ENCODE measurements around the gene SLC22A2. TPM values are rescaled to one million over a fixed set of nuclear protein-coding genes. Genes with fewer than 3 reads are reported as not detected.
"Not testable (repeated sequence)": the region's sequence is repeated elsewhere in the genome, so short reads cannot be mapped to it uniquely, and the experiment has no call there.

The SLC22A2 gene
- total and polyA plus RNA-seq, 2 experiments from 2014 or later: 0.94 to 1.1 TPM

- Histone ChIP-seq H3K4me1 (ENCODE audit: insufficient read depth) (peaks cover 4% of the 10 kb centered on the region; the same call in 1 of the 2 replicates), H4K20me1 (replicated peaks; ENCODE audit: insufficient read depth) (no peaks in the 10 kb centered on the region), H3K79me2 (replicated peaks; ENCODE audit: insufficient read depth) (no peaks in the 10 kb centered on the region), H3K9me2 (ENCODE audit: insufficient read depth) (no peaks in the 10 kb centered on the region), H3K27ac (ENCODE audit: low read depth) (no peak overlapping the region), H2AFZ (no peak overlapping the region), H3K4me3 (no peak overlapping the region), H3K36me3 (ENCODE audit: insufficient read depth) (no peaks in the 10 kb centered on the region), H3F3A (replicated peaks; ENCODE audit: low read depth) (no peaks in the 10 kb centered on the region), H3K4me2 (no peak overlapping the region), H3K27me3 (ENCODE audit: insufficient read depth) (no peaks in the 10 kb centered on the region)
- peaks cover 3% of the 10 kb centered on the region for H3K27me3 Mint-ChIP-seq (ENCODE audit: insufficient read depth, low read depth, poor library complexity)
- peaks cover 22% of the 10 kb centered on the region for H3K9me3 Mint-ChIP-seq
- H3K36me3 Mint-ChIP-seq (ENCODE audit: low read depth): peaks cover 19% of the 10 kb centered on the region; the same call in 2 of the 3 replicates
- no peak overlapping the region for H3K4me3 Mint-ChIP-seq
- ATAC-seq (no peak), DNase-seq (ENCODE audit: low spot score) (no peak)
- no peak overlapping the region for H3K27ac Mint-ChIP-seq
- no peak for TF ChIP-seq STAT1 (IDR thresholded peaks at IDR 0.05; ENCODE audit: unreplicated experiment)
- TF ChIP-seq EZH2phosphoT487 (IDR thresholded peaks at IDR 0.05; ENCODE audit: unreplicated experiment): no peak
- no peak for TF ChIP-seq ZNF462 (CRISPR knock-in tag; IDR thresholded peaks at IDR 0.05)
- TF ChIP-seq JUNB (IDR thresholded peaks at IDR 0.05; ENCODE audit: unreplicated experiment): no peak
- TF ChIP-seq REST (IDR thresholded peaks at IDR 0.05; ENCODE audit: unreplicated experiment): no peak
- peaks cover 18% of the 10 kb centered on the region for H3K4me1 Mint-ChIP-seq
These were observed 45.2 kb upstream of the SLC22A2 start for GRCh38 chr6:160303806-160304205.

- H3K9me2 ChIP-seq (ENCODE audit: insufficient read depth); DNase-seq (ENCODE audit: low spot score); H3K27ac ChIP-seq (ENCODE audit: low read depth); H3K4me1 ChIP-seq (ENCODE audit: insufficient read depth); H2AFZ ChIP-seq; H3F3A ChIP-seq (replicated peaks; ENCODE audit: low read depth); H3K4me3 Mint-ChIP-seq; H3K79me2 ChIP-seq (replicated peaks; ENCODE audit: insufficient read depth); H3K4me3 ChIP-seq; ATAC-seq; H3K36me3 ChIP-seq (ENCODE audit: insufficient read depth); H3K4me2 ChIP-seq; H3K27me3 Mint-ChIP-seq (ENCODE audit: insufficient read depth, low read depth, poor library complexity); H3K27me3 ChIP-seq (ENCODE audit: insufficient read depth); H4K20me1 ChIP-seq (replicated peaks; ENCODE audit: insufficient read depth); H3K27ac Mint-ChIP-seq: not testable (repeated sequence)
- peaks cover 19% of the 10 kb centered on the region; the same call in 2 of the 3 replicates for H3K36me3 Mint-ChIP-seq (ENCODE audit: low read depth)
- peaks cover 18% of the 10 kb centered on the region for H3K4me1 Mint-ChIP-seq
- peaks cover 22% of the 10 kb centered on the region for H3K9me3 Mint-ChIP-seq
These were observed 43.9 kb upstream of the SLC22A2 start for GRCh38 chr6:160302431-160303082.

Measured in GM23338 (cell line).